ENCODE measurements around the gene ARHGAP10.
"Not testable (repeated sequence)": the region's sequence is repeated elsewhere in the genome, so short reads cannot be mapped to it uniquely, and the experiment has no call there.

Gene ARHGAP10

DNA sequence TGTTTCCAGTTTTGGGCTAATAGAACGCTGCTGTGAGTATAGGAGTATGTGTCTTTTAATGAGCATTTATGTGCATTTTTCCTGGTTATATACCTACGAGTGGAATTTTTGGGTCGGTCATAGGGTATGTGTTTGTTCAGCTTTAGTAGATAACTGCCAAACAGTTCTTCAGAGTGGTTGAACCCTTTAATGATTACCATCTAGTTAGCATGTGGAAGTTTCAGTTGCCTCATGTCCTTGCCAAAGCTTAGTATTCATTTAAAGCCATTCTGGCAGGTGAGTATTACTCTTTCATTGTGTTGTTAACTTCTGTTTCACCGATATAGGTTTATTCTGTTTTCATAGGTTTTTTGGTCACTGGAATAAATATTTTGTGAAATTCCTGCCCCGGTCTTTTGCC lies 229.1 kb downstream of the ARHGAP10 start:
- no peak for DNase-seq

GRCh38 chr4:147963839-147964238 lies 232.0 kb downstream of the ARHGAP10 start:
- no peak for DNase-seq

- DNase-seq: no peak
Measured at GRCh38 chr4:147964266-147964880, 232.5 kb downstream of the ARHGAP10 start.

- no peak for DNase-seq
Measured at GRCh38 chr4:147965056-147965455, 233.2 kb downstream of the ARHGAP10 start.

DNA sequence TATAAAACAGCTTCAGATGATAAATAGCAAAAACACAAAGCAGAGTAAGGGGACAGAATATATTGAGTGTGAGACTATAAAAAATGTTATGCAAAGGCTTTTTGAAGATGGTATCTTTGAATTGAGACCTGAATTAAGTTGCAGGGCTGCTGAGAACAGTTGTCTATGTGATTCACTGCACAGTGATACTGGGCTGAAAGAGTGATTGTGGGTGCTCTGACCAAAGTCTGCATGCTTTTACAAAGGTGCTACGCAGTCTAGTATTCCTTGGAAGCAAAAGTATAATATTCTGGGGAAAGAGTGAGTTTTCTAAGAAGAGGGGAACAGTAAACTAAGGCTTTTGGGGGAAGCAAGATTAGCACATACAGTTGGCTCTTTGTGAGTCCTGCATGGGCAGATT lies 234.0 kb downstream of the ARHGAP10 start:
- DNase-seq: no peak

DNA sequence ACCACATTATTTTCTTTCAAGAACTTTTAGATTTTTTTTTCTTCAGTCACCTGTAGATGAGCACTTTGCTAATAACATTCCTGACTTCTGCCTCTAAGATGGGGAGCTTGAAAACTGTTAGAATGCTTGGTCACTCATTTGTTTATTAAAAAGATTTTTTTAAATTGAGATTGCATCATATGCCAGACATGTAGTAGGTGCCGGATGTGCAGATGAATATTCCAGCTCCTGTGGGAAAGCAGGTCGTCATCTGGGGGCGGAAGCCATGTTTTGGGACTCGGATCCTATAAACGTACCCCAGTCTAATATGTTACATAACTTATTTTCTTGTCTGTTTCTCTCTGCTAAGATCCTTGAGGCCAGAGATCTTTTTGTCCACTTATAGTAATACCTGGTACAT lies 236.8 kb downstream of the ARHGAP10 start:
- DNase-seq: no peak

DNA sequence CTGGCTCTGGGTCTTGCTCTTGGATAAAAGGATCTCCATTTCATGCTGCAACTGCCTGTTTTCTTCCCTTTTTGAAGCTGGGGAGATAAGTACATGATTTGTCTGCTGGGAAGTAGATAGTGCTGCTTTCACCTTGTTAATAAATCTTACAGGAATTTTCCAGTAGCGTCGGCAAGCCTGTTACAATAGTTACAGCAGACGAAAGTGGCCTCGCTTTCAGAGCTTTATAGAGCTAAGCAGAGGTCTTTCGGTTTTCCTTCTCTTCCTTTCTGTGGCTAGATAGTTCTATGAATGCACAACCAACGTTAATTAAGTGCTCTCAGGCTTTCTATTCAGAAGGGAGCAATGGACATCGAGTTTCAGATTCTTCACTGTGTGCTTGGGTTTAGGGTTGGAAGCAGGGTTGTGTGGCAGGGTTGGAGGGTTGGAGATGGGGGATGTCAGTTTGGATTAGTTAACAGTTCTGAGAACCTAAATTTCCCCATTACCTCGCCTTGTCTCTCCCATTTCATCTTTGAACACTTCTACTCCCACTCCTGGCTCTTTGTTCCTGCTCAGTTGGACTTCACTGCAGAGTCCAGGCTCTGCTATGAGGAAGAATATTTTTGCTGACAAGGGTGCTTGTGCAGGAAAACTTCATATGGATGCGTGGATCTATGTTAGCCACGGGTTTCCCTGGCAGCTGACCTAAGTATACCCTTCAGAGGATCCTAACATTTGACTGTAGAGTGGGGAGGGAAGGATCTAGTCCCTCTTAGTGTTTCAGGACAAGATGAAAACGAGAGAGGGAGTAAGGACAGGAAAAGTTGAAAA lies 237.9 kb downstream of the ARHGAP10 start:
- DNase-seq: no peak

GRCh38 chr4:147971116-147971515 lies 239.2 kb downstream of the ARHGAP10 start:
- DNase-seq: no peak

GRCh38 chr4:147975325-147975724 lies 243.4 kb downstream of the ARHGAP10 start:
- no peak for DNase-seq

DNA sequence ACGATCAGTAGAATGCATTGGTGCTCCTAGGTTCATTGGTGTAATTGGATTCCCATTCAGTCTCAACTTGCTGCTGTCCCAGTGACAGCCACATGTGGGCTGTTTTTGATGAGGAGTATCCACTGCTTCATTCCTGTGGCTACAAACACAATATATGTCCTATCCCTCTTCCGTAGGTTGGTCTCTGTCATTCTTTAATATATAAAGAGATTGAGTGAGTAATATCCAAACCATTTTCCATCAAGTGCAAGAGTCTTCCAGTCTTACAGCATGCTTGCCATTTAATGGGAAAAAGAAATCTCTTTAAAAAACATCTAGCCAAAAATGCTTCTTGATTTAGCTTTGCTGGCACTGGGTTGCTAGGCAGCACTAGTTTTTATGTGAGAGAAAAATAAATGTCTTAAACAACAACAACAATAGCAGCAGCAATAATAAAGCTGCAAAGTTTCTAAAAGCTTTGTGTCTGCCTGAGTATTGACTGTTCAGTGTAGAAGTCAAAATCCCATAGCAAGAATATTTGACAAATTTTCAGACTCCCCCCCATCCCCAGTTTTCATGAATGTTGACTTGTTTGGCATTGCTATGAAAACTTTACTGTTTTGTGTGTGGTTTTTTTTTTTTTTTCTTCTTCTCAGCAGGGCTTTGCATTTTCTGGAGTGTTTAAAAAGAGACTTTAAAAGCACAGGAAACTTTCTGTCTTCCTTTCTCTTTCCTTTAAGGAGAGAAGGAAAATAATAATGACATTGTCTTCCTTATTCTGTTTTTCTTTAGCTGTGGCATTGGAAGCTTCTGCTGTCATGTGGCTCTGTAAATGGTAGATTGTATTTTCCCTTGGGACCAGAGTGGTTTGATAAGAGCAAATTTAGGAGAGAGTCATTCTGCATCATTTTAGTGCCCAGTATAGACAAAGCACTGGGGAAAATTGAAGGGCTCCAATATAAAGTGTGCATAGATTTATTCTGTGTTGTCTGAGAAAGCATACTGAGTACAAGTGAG lies 244.3 kb downstream of the ARHGAP10 start:
- DNase-seq: no peak

DNA sequence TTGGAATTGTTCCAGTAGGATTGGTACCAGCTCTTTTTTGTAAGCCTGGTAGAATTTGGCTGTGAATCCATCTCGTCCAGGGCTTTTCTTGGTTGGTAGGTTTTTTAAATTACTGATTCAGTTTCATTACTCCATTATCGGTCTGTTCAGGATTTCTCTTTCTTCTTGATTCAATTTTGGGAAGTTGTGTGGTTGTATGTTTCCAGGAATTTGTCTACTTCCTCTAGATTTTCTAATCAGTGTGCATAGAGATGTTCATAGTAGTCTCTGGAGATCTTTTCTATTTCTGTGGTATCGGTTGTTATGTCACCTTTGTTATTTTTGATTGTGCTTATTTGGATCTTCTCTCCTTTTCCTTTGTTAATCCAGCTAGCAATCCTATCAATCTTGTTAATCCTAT lies 248.7 kb downstream of the ARHGAP10 start:
- no peak for DNase-seq

GRCh38 chr4:147981305-147981704 lies 249.4 kb downstream of the ARHGAP10 start:
- no peak for DNase-seq

GRCh38 chr4:147984065-147984777 lies 252.3 kb downstream of the ARHGAP10 start:
- DNase-seq: no peak

- DNase-seq: no peak
Measured at GRCh38 chr4:147984778-147985138, 252.9 kb downstream of the ARHGAP10 start.

DNA sequence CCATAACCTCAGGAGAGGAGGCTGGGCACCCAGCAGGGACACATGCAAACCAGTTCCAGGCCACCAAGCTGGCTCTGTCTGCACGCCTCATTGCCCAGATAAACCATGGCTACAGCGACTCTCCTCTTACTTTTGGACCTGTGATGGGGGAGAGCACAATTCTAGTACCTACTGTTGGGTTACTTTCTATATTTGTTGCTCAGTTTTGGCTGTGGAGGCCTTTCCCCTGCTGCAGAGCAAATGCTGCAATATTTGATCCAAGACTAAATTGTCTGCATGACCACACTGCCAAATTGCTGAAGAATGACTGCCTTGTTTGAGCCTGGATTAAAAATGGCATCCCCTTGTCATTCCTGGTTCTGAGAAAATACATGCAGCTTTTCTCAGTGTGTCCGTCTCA lies 253.5 kb downstream of the ARHGAP10 start:
- no peak for DNase-seq

- DNase-seq: no peak
Measured at GRCh38 chr4:147987252-147987651, 255.4 kb downstream of the ARHGAP10 start.

DNA sequence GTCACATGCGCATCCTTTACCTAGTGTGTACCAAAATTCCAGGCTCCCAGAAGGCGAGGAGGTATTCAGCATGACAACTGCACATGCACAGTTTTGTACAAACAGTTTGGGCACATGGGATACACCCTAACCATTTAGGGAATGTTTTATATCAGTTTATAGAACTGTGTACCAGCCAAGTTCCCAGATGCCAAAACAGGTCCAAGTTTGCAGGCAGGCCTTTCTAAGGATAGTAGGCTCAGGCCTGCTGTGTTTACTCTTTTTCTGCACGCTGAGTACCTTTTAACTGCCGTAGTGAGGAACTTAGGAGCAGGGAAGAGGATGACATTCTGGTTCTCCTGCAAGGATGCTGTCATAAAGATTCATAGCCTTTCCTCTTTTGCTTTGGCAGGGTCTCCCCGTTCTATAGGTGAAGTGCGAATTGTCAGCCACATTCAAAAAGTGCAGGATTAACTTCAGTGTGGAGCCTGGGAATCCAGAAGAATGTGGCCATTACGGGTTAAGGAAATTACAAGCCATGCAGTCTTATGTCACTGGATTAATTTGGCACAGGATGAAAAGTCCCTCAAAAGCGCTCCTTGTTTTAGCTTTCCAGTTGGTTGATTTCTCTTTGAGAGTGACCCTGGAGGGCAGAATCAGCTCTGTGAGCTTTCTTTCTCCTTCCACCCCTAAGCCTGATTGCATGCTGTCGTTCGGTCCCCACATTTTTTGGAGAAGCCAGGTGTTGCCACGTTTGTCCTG lies 259.8 kb downstream of the ARHGAP10 start:
- DNase-seq: no peak

DNA sequence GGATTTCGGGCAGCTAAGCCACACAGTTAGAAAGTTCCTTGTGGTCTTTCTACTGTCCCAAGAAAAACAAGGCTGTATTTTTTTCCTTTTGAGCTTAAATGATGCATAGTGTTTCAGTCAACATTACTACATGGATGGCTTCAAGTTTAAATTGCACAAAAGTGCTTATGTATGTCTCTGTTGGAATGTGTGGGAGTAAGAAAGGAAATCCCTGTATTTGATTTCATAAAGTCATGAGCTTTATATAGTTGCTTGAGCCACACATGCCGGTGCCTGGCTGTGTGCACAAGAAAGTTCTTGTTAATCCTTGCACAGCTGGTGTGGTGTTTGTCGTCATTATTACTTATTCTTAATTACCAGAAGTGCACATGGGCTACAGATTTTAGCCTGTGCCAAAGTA lies 262.2 kb downstream of the ARHGAP10 start:
- DNase-seq: no peak

DNA sequence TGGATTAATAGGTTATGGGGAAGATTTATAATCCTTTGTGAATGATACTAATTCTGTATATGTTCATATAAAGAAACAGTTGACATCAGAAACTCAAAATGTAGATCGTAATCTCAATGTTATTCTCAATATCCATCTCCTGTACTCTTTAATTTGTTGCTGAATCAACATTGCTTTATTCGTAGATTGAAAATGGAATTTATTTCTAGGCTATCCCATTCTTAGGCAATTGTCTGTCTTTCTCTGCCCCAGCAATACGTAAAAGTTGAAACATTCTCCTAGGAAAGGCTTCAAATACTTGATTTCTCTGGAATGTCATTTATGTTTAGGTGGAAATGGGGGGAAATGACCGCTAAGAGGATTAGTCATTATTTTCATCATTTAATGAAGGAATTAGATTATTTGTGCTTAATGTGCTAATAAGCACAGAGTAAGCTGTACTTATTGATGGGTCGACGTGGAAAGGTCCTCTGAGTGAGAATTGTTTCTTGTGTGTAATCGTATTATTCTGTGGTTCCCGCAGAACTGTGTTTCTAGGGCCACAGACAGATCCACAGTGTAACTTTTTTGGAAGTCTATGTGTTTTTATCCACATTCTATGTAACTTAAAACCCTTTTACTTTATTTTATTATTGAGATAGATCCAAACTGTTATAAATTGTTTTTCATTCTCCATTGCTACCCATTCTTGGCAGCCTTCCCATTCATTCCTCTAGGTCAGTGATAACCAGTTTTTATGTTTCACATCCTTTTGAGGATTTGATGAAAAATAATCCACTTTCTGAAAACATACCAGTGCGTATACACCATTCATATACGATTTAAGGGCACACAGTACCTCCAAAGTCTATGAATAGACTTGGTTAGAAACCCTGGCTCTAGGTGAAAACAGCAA lies 262.9 kb downstream of the ARHGAP10 start:
- no peak for DNase-seq

GRCh38 chr4:147996859-147997258 lies 265.0 kb downstream of the ARHGAP10 start:
- DNase-seq: no peak

DNA sequence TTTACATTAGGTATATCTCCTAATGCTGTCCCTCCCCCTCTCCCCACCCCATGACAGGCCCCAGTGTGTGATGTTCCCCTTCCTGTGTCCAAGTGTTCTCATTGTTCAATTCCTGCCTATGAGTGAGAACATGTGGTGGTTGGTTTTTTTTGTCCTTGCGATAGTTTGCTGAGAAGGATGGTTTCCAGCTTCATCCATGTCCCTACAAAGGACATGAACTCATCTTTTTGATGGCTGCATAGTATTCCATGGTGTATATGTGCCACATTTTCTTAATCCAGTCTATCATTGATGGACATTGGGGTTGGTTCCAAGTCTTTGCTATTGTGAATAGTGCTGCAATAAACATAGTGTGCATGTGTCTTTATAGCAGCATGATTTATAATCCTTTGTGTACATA lies 268.1 kb downstream of the ARHGAP10 start:
- DNase-seq: not testable (repeated sequence)

Data from left hindlimb (tissue), 1 donor.